ENCODE results near the gene BARHL1.

DNA sequence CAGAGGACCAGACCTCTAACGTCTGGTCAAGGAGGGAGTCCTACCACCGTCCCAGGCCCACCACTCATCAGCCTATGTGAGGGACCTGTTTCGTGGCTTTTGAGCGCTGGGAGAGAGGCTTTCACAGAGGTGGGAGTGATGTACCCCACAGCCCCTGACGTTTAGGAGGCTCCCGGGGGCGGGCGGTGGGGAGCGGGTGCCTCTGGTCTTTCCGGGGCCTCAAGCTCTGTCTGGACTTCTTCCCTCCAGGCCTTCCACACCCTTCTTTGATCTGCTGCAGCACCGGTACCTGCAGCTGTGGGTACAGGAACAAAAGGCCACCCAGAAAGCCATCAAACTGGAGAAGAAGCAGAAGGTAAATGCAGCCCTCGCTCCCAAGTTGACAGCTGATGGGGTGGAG, 45.1 kb upstream of the BARHL1 start:
- TF ChIP-seq, protein P1, sequence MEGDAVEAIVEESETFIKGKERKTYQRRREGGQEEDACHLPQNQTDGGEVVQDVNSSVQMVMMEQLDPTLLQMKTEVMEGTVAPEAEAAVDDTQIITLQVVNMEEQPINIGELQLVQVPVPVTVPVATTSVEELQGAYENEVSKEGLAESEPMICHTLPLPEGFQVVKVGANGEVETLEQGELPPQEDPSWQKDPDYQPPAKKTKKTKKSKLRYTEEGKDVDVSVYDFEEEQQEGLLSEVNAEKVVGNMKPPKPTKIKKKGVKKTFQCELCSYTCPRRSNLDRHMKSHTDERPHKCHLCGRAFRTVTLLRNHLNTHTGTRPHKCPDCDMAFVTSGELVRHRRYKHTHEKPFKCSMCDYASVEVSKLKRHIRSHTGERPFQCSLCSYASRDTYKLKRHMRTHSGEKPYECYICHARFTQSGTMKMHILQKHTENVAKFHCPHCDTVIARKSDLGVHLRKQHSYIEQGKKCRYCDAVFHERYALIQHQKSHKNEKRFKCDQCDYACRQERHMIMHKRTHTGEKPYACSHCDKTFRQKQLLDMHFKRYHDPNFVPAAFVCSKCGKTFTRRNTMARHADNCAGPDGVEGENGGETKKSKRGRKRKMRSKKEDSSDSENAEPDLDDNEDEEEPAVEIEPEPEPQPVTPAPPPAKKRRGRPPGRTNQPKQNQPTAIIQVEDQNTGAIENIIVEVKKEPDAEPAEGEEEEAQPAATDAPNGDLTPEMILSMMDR (IDR thresholded peaks at IDR 0.05; ENCODE audit: insufficient read depth, low read length, poor library complexity, severe bottlenecking): no peak
- TF ChIP-seq EZH2phosphoT487 (conservative IDR thresholded peaks at IDR 0.05; ENCODE audit: low read length): no peak

Measured in SU-DHL-6 (cell line).